Activated CD4-positive, alpha-beta T cell treated with anti-CD3 and anti-CD28 coated beads, Interleukin-2, amount 50 U/mL, for 1 hour (primary cell): ENCODE results near the gene ZNF428.
"Not testable (repeated sequence)": the region's sequence is repeated elsewhere in the genome, so short reads cannot be mapped to it uniquely, and the experiment has no call there.

Experiments used
- DNase-seq: peaks from one replicate; pipeline ENCODE4 v3.0.0-alpha.2; 2020

ZNF428 gene

GRCh38 chr19:43591904-43592772 lies 27.3 kb downstream of the ZNF428 start:
- DNase-seq = no peak

GRCh38 chr19:43589678-43590077 lies 29.8 kb downstream of the ZNF428 start:
- no peak for DNase-seq

- no peak for DNase-seq
Measured at GRCh38 chr19:43589277-43589676, 30.2 kb downstream of the ZNF428 start.

DNA sequence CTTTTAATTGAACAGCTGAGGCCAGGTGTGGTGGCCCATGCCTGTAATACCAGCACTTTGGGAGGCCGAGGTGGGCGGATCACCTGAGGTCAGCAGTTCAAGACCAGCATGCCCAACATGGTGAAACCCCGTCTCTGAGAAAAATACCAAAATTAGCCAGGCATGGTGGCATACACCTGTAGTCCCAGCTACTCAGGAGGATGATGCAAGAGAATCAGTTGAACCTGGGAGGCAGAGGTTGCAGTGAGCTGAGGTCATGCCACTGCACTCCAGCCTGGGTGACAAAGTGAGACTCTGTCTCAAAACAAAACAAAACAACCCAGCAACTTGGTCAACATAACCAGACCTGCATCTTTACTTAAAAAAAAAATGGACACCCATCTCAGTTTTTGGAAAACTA lies 32.4 kb downstream of the ZNF428 start:
- not testable (repeated sequence) for DNase-seq

GRCh38 chr19:43586346-43586745 lies 33.1 kb downstream of the ZNF428 start:
- DNase-seq = no peak

GRCh38 chr19:43584484-43584883 lies 34.9 kb downstream of the ZNF428 start:
- DNase-seq = no peak

DNA sequence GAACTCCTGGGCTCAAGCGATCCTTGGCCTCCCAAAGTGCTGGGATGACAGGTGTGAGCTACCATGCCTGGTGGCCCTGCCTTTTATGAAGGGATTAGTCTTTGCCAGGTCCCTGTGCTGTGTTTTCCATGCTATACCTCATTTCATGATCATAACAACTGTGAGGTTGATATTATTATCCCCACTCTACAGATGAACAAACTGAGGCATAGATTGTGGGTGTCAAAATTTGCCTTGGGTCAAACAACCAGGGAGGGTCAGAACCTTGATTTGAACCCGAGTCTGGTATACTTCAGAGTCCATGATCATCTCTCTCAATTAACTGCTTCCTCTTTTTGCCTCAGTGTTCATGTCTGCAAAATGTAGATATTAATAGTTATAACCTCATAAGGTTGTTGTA lies 36.9 kb downstream of the ZNF428 start:
- DNase-seq = no peak

GRCh38 chr19:43581467-43581866 lies 38.0 kb downstream of the ZNF428 start:
- no peak for DNase-seq

- DNase-seq = no peak
Measured at GRCh38 chr19:43578787-43579186, 40.6 kb downstream of the ZNF428 start.

- no peak for DNase-seq
Measured at GRCh38 chr19:43575955-43576878, 43.2 kb downstream of the ZNF428 start.

DNA sequence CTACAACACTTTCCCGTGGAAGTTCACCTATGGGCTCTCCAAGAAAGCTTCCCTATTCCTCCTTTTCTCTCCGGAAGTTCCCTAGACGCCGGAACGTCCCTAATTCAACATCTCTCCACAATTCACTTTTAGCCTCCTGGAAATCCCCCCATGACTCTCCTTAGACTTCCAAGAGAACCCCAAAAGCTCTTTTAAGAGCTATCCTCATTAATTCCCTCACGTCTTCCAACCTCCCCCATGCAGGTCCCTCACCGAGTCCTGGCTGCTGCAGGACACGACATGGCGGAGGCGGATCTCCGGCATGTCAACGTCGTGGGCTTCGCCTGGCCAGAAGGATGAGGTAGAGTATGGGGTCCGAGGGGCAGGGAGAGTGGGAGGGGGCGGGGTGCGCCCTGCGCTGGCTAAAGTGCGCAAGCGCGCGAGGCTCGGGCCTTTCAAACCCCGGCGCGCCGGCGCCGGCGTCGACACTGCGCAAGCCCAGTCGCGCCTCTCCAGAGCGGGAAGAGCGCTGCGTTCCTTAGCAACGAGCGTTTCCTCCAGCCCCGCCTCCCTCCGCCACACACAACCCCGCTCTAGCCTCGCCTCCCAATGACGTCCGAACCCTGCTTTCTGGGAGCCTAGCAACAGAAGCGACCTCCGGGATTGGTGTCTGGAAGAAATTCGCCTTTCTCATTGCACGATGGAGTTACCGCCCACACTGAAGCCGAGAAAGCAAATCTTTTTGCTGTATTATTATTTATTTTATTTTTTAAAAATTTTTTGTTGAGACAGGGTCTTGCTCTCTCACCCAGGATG lies 44.1 kb downstream of the ZNF428 start, which contains the start of the genes PINLYP and XRCC1:
PINLYP (plus strand) TSS at position 646 of the 795 bp plus-strand sequence. CDS start 1,391 bp downstream, outside the sequence.
XRCC1 (minus strand) TSS at position 372 of the 795 bp plus-strand sequence; CDS start at position 303, 69 bp downstream.
- DNase-seq = peak; percentile 97

DNA sequence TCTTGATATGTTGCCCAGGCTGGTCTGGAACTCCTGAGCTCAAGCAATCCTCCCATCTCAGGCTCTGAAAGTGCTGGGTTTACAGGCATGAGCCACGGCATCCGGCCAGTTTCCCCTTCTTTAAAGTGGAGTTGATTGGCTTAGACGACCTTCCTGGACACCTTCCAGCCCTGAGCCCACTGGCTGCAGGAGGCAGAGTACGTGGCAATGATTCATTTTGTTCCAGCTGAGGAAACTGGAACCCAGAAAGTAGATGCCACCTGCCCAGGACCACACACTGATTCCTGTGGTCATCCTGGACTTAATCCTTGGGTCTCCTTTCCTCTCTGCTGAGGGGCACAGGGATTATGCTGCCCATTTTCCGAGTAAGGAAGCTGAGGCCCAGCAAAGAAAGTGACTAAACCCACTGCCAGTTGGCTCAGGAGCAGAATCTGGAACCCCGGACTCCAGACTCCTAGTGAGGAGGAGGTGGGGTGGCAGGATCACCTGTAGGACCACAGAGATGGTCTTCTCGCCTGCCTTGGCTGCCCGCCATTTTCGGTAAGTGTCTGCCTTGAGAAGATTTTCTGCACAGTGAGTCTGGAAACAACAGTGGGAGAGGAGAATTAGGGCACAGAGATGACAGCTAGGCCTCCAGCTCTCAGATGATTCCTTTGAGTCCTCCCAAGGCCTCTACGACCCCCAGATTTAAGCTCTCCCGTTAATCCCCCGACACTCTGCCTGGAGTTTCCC lies 44.8 kb downstream of the ZNF428 start:
- DNase-seq = no peak

DNA sequence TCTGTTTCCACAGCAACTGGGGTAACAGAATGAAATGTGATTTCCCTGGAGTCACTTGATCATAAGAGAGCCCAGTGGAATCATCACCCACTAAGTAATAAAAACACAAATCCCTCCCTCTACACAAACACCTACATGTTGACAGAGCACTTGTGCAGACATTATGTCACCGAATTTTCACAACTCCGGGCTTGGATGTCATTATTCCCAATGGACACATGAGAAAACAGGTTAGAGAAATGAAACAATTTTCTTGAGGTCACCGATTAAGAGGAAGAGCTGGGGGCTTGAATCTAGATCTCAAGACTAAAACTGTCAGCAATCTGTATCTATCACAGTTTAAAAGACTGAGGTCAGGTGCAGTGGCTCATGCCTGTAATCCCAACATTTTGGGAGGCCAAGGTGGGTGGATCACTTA lies 47.2 kb downstream of the ZNF428 start:
- no peak for DNase-seq

DNA sequence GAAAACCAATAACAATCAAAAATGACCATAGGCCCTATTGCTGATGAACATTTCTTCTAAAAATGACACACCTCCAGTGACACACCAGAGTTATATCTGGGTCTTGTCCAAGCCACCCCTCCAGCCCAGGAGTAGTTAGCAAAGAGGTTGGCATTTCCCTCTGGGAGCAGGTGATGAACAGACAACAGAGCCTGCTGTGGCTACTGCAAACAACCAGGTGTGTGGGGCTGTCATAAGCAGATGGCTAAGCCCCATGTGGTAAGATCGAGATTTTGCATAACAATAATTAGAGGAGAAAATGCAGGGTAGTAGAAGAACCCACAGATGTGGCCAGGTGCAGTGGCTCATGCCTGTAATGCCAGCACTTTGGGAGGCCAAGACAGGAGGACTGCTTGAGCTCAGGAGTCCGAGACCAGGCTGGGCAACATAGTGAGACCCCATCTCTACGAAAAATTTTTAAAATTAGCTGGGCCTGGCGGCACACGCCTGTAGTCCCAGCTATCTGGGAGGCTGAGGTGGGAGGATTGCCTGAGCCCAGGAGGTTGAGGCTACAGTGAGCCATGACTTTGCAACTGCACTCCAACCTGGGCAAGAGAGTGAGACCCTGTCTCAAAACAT lies 49.1 kb downstream of the ZNF428 start:
- no peak for DNase-seq

- no peak for DNase-seq
Measured at GRCh38 chr19:43569657-43570056, 49.8 kb downstream of the ZNF428 start.

- no peak for DNase-seq
Measured at GRCh38 chr19:43564800-43565199, 54.6 kb downstream of the ZNF428 start.

GRCh38 chr19:43563816-43564457 lies 55.5 kb downstream of the ZNF428 start:
- no peak for DNase-seq

GRCh38 chr19:43562698-43563241 lies 56.7 kb downstream of the ZNF428 start:
- DNase-seq = peak; percentile 67

DNA sequence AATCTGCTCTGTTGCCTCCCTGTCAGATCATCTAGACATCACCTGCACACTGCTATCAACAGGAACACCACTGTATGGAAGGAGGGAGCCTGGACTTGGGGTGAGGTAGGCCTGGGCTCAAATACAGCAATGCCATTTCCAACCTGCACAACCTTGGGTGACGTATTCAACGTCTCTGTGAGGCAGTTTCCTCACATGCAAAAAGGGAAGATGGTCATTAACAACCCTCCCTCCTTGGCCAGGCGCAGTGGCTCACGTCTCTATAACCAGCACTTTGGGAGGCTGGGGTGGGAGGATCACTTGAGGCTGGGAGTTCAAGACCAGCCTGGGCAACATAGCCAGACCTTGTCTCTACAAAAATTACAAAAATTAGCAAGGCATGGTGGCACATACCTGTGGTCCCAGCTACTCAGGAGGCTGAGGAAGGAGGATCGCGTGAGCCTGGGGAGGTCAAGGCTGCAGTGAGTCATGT lies 57.2 kb downstream of the ZNF428 start:
- DNase-seq = no peak
